Psoas muscle (tissue), 7 donors: ENCODE data around the gene SLC27A5. TPM values are rescaled to one million over a fixed set of nuclear protein-coding genes. Genes with fewer than 3 reads are reported as not detected.

Source experiments
- polyA plus RNA-seq, 3 donors: library from polyadenylated mRNA; stranded (reverse); fragments of 200-250 nt; gene quantifications; one replicate each; pipeline ENCODE4 v1.2.3, GENCODE V29; 2013
- total RNA-seq, 4 donors: library from RNA; stranded (reverse); fragmentation: NEBNext Ultra II Directional in 2 of 4; extraction: Animal tissue kit (Norgen Biotek cat#: 25700) in 2 of 4; gene quantifications; one replicate each; pipeline versions ENCODE4 v1.2.1 to v1.2.4, GENCODE V29; 2021 to 2023
- donor health status: healthy with polysubstance abuse.
- donor health status: DM: no; HTN: no; CAD: no; lungs with moderate emphysema.
- donor health status: Bipolar disorder and iron deficiency.
- donor health status: healthy.
- donor health status: DM: no; HTN: no; CAD: no.
- donor health status: DM: no; HTN: no; CAD: no.
- donor health status: DM: yes; HTN: yes; CAD: no.

The SLC27A5 gene
- total and polyA plus RNA-seq, 7 donors = 3.1 to 11.0 (median 6.1) TPM

Other genes with a start within 250 kb of the SLC27A5 start
- 1 to 10 TPM; 1.5 to 2.5 (median 2.0) TPM for gene ZNF8, start 233.0 kb downstream of the SLC27A5 start, total RNA-seq
- gene ZNF8, start 233.0 kb downstream of the SLC27A5 start, polyA plus RNA-seq = 1 to 10 TPM in 1 of 3 donors, under 1 TPM in 2; 0.35 to 1.3 (median 0.86) TPM
- 10 to 100 TPM; 13.9 to 33.3 (median 16.4) TPM for gene ERVK3-1, start 206.6 kb downstream of the SLC27A5 start, total RNA-seq
- 10 to 100 TPM; 29.5 to 81.0 (median 77.4) TPM for gene ERVK3-1, start 206.6 kb downstream of the SLC27A5 start, polyA plus RNA-seq
- gene ZSCAN22, start 185.0 kb downstream of the SLC27A5 start, total RNA-seq = 1 to 10 TPM; 2.0 to 3.1 (median 2.4) TPM
- 1 to 10 TPM; 1.1 to 1.8 (median 1.8) TPM for gene ZSCAN22, start 185.0 kb downstream of the SLC27A5 start, polyA plus RNA-seq
- gene A1BG, start 158.5 kb downstream of the SLC27A5 start, total RNA-seq = 1 to 10 TPM; 1.6 to 5.4 (median 3.8) TPM
- 10 to 100 TPM in 2 of 3 donors, 1 to 10 TPM in 1; 5.2 to 12.0 (median 10.0) TPM for gene A1BG, start 158.5 kb downstream of the SLC27A5 start, polyA plus RNA-seq
- under 1 TPM; 0.08 to 0.30 (median 0.18) TPM for gene ZNF497, start 149.2 kb downstream of the SLC27A5 start, total RNA-seq
- gene ZNF497, start 149.2 kb downstream of the SLC27A5 start, polyA plus RNA-seq = under 1 TPM; 0.13 to 0.43 (median 0.30) TPM
- gene ZNF837, start 131.0 kb downstream of the SLC27A5 start, total RNA-seq = under 1 TPM; 0.10 to 0.34 (median 0.20) TPM
- gene ZNF837, start 131.0 kb downstream of the SLC27A5 start, polyA plus RNA-seq = under 1 TPM; 0.08 to 0.33 (median 0.24) TPM
- gene RPS5, start 124.7 kb downstream of the SLC27A5 start, total RNA-seq = 100 to 1,000 TPM; 513 to 839 (median 740) TPM
- gene RPS5, start 124.7 kb downstream of the SLC27A5 start, polyA plus RNA-seq = 1,000 to 10,000 TPM; 1,118 to 2,384 (median 1,312) TPM
- not detected for gene RNF225, start 116.3 kb downstream of the SLC27A5 start, total RNA-seq
- not detected for gene RNF225, start 116.3 kb downstream of the SLC27A5 start, polyA plus RNA-seq
- gene ZNF584, start 103.3 kb downstream of the SLC27A5 start, total RNA-seq = 10 to 100 TPM in 3 of 4 donors, 1 to 10 TPM in 1; 9.5 to 16.2 (median 13.3) TPM
- gene ZNF584, start 103.3 kb downstream of the SLC27A5 start, polyA plus RNA-seq = 10 to 100 TPM in 2 of 3 donors, 1 to 10 TPM in 1; 8.7 to 23.8 (median 11.6) TPM
- gene ZNF132, start 71.8 kb downstream of the SLC27A5 start, total RNA-seq = 1 to 10 TPM; 2.1 to 5.2 (median 4.3) TPM
- gene ZNF132, start 71.8 kb downstream of the SLC27A5 start, polyA plus RNA-seq = 1 to 10 TPM; 1.4 to 2.7 (median 1.6) TPM
- 1 to 10 TPM; 4.4 to 8.9 (median 4.9) TPM for gene ZNF324B, start 60.4 kb downstream of the SLC27A5 start, total RNA-seq
- 1 to 10 TPM; 2.5 to 6.2 (median 2.9) TPM for gene ZNF324B, start 60.4 kb downstream of the SLC27A5 start, polyA plus RNA-seq
- 1 to 10 TPM; 3.5 to 7.2 (median 4.8) TPM for gene ZNF324, start 44.9 kb downstream of the SLC27A5 start, total RNA-seq
- 1 to 10 TPM; 2.1 to 6.4 (median 3.1) TPM for gene ZNF324, start 44.9 kb downstream of the SLC27A5 start, polyA plus RNA-seq
- gene ZNF446, start 35.6 kb downstream of the SLC27A5 start, total RNA-seq = 1 to 10 TPM; 3.5 to 8.1 (median 4.9) TPM
- 1 to 10 TPM; 4.6 to 8.7 (median 6.3) TPM for gene ZNF446, start 35.6 kb downstream of the SLC27A5 start, polyA plus RNA-seq
- gene ZBTB45, start 7.8 kb upstream of the SLC27A5 start, total RNA-seq = 10 to 100 TPM in 1 of 4 donors, 1 to 10 TPM in 3; 7.7 to 13.0 (median 9.9) TPM
- gene ZBTB45, start 7.8 kb upstream of the SLC27A5 start, polyA plus RNA-seq = 10 to 100 TPM in 1 of 3 donors, 1 to 10 TPM in 2; 6.2 to 12.5 (median 8.5) TPM
- 100 to 1,000 TPM; 165 to 212 (median 197) TPM for gene TRIM28, start 32.1 kb upstream of the SLC27A5 start, total RNA-seq
- gene TRIM28, start 32.1 kb upstream of the SLC27A5 start, polyA plus RNA-seq = 100 to 1,000 TPM; 141 to 154 (median 147) TPM
- gene CHMP2A, start 43.1 kb upstream of the SLC27A5 start, total RNA-seq = 100 to 1,000 TPM in 2 of 4 donors, 10 to 100 TPM in 2; 96.5 to 126 (median 103) TPM
- 100 to 1,000 TPM; 149 to 184 (median 157) TPM for gene CHMP2A, start 43.1 kb upstream of the SLC27A5 start, polyA plus RNA-seq
- 100 to 1,000 TPM in 3 of 4 donors, 10 to 100 TPM in 1; 95.4 to 146 (median 125) TPM for gene UBE2M, start 46.6 kb upstream of the SLC27A5 start, total RNA-seq
- gene UBE2M, start 46.6 kb upstream of the SLC27A5 start, polyA plus RNA-seq = 100 to 1,000 TPM in 2 of 3 donors, 10 to 100 TPM in 1; 86.8 to 146 (median 145) TPM
- gene MZF1, start 61.3 kb upstream of the SLC27A5 start, total RNA-seq = 10 to 100 TPM in 2 of 4 donors, 1 to 10 TPM in 2; 8.2 to 13.0 (median 11.1) TPM
- gene MZF1, start 61.3 kb upstream of the SLC27A5 start, polyA plus RNA-seq = 10 to 100 TPM in 1 of 3 donors, 1 to 10 TPM in 2; 5.0 to 12.5 (median 8.2) TPM